ENCODE data around the gene ITLN1. TPM values are rescaled to one million over a fixed set of nuclear protein-coding genes. Genes with fewer than 3 reads are reported as not detected.
"Not testable (repeated sequence)": the region's sequence is repeated elsewhere in the genome, so short reads cannot be mapped to it uniquely, and the experiment has no call there.

ITLN1 gene
- total and polyA plus RNA-seq, 5 donors from 2014 or later, result not detected

- not testable (repeated sequence) for DNase-seq; H3K36me3 ChIP-seq (ENCODE audit: control insufficient read depth, insufficient read depth, low read length); H3K27ac Mint-ChIP-seq; H3K9me3 Mint-ChIP-seq; ATAC-seq (ENCODE audit: low read depth in 2 of 2); H3K4me3 ChIP-seq (ENCODE audit: low read depth, low read length); H3K27me3 ChIP-seq (ENCODE audit: control insufficient read depth, insufficient read depth, low read length); H3K27me3 Mint-ChIP-seq; H3K9me3 ChIP-seq (ENCODE audit: control insufficient read depth in 2 of 2, low read length in 2 of 2); H3K4me1 ChIP-seq (ENCODE audit: control insufficient read depth, insufficient read depth, low read length, poor library complexity, severe bottlenecking); H3K4me3 Mint-ChIP-seq; H3K36me3 Mint-ChIP-seq; H3K27ac ChIP-seq (ENCODE audit: insufficient read depth, low read length, poor library complexity, severe bottlenecking)
- peaks cover 6 to 31% (median 19%) of the 10 kb centered on the region in 4 donors for H3K4me1 Mint-ChIP-seq
These were observed 3.7 kb downstream of the ITLN1 start for GRCh38 chr1:160881264-160881663.

- H3K27me3 Mint-ChIP-seq, result peaks cover 6% of the 10 kb centered on the region
- peak overlapping the region in 1 of 3 donors; percentile 32 for H3K27ac Mint-ChIP-seq
These were observed 4.8 kb downstream of the ITLN1 start for GRCh38 chr1:160880216-160880615.

GRCh38 chr1:160879056-160879455 lies 5.9 kb downstream of the ITLN1 start:
- H3K27me3 Mint-ChIP-seq, result peaks cover 5% of the 10 kb centered on the region
- H3K4me1 Mint-ChIP-seq, result peaks cover 6 to 36% (median 18%) of the 10 kb centered on the region in 4 donors
- ATAC-seq (ENCODE audit: low read depth in 2 of 2) (peak; percentile 54 to 60), DNase-seq (peak in 2 of 3 donors; percentile 30 to 75)
- no peaks in the 10 kb centered on the region for H3K36me3 Mint-ChIP-seq
- no peaks in the 10 kb centered on the region for H3K36me3 ChIP-seq (ENCODE audit: control insufficient read depth, insufficient read depth, low read length)
- H3K4me3 Mint-ChIP-seq, result peak overlapping the region in 1 of 4 donors; percentile 76
- no peaks in the 10 kb centered on the region for H3K9me3 Mint-ChIP-seq
- H3K9me3 ChIP-seq (ENCODE audit: control insufficient read depth in 2 of 2, low read length in 2 of 2), result no peaks in the 10 kb centered on the region
- H3K4me3 ChIP-seq (ENCODE audit: low read depth, low read length), result peak overlapping the region; percentile 31
- H3K27ac Mint-ChIP-seq, result peak overlapping the region; percentile 84 to 91 (median 87)
- H3K4me1 ChIP-seq (ENCODE audit: control insufficient read depth, insufficient read depth, low read length, poor library complexity, severe bottlenecking), result peaks cover 7% of the 10 kb centered on the region
- no peak overlapping the region for H3K27ac ChIP-seq (ENCODE audit: insufficient read depth, low read length, poor library complexity, severe bottlenecking)
- no peaks in the 10 kb centered on the region for H3K27me3 ChIP-seq (ENCODE audit: control insufficient read depth, insufficient read depth, low read length)

More at GRCh38 chr1:160880216-160880615, 4.8 kb downstream of the ITLN1 start:
- H3K4me3 ChIP-seq (ENCODE audit: low read depth, low read length), result no peak overlapping the region
- peaks cover 7% of the 10 kb centered on the region for H3K4me1 ChIP-seq (ENCODE audit: control insufficient read depth, insufficient read depth, low read length, poor library complexity, severe bottlenecking)
- Mint-ChIP-seq H3K4me1 (peaks cover 6 to 32% (median 19%) of the 10 kb centered on the region in 4 donors), H3K36me3 (no peaks in the 10 kb centered on the region), H3K9me3 (no peaks in the 10 kb centered on the region), H3K4me3 (no peak overlapping the region)
- H3K27ac ChIP-seq (ENCODE audit: insufficient read depth, low read length, poor library complexity, severe bottlenecking), result no peak overlapping the region
- DNase-seq (no peak), ATAC-seq (ENCODE audit: low read depth in 2 of 2) (no peak)
- no peaks in the 10 kb centered on the region for H3K36me3 ChIP-seq (ENCODE audit: control insufficient read depth, insufficient read depth, low read length)
- H3K27me3 ChIP-seq (ENCODE audit: control insufficient read depth, insufficient read depth, low read length), result no peaks in the 10 kb centered on the region
- H3K9me3 ChIP-seq (ENCODE audit: control insufficient read depth in 2 of 2, low read length in 2 of 2), result no peaks in the 10 kb centered on the region

GRCh38 chr1:160877221-160877620 lies 7.8 kb downstream of the ITLN1 start:
- no peaks in the 10 kb centered on the region for H3K36me3 Mint-ChIP-seq
- ATAC-seq (ENCODE audit: low read depth in 2 of 2) (peak; percentile 45 to 50), DNase-seq (peak in 2 of 3 donors; percentile 42 to 59)
- peaks cover 7% of the 10 kb centered on the region for H3K4me1 ChIP-seq (ENCODE audit: control insufficient read depth, insufficient read depth, low read length, poor library complexity, severe bottlenecking)
- H3K4me1 Mint-ChIP-seq, result peaks cover 6 to 36% (median 18%) of the 10 kb centered on the region in 4 donors
- H3K9me3 Mint-ChIP-seq, result no peaks in the 10 kb centered on the region
- H3K36me3 ChIP-seq (ENCODE audit: control insufficient read depth, insufficient read depth, low read length), result no peaks in the 10 kb centered on the region
- H3K27ac ChIP-seq (ENCODE audit: insufficient read depth, low read length, poor library complexity, severe bottlenecking), result no peak overlapping the region
- H3K4me3 Mint-ChIP-seq, result peak overlapping the region in 1 of 4 donors; percentile 3
- H3K4me3 ChIP-seq (ENCODE audit: low read depth, low read length), result no peak overlapping the region
- peak overlapping the region in 1 of 3 donors; percentile 5 for H3K27ac Mint-ChIP-seq
- no peaks in the 10 kb centered on the region for H3K27me3 Mint-ChIP-seq
- no peaks in the 10 kb centered on the region for H3K27me3 ChIP-seq (ENCODE audit: control insufficient read depth, insufficient read depth, low read length)
- no peaks in the 10 kb centered on the region for H3K9me3 ChIP-seq (ENCODE audit: control insufficient read depth in 2 of 2, low read length in 2 of 2)

GRCh38 chr1:160876311-160876710 lies 8.7 kb downstream of the ITLN1 start:
- Mint-ChIP-seq H3K9me3 (no peaks in the 10 kb centered on the region), H3K4me1 (peaks cover 6 to 36% (median 18%) of the 10 kb centered on the region in 4 donors), H3K27me3 (peaks cover 3% of the 10 kb centered on the region), H3K4me3 (no peak overlapping the region), H3K36me3 (no peaks in the 10 kb centered on the region), H3K27ac (peak overlapping the region in 1 of 3 donors; percentile 26)
- Histone ChIP-seq H3K4me1 (ENCODE audit: control insufficient read depth, insufficient read depth, low read length, poor library complexity, severe bottlenecking) (peaks cover 7% of the 10 kb centered on the region), H3K36me3 (ENCODE audit: control insufficient read depth, insufficient read depth, low read length) (no peaks in the 10 kb centered on the region), H3K4me3 (ENCODE audit: low read depth, low read length) (no peak overlapping the region), H3K9me3 (ENCODE audit: control insufficient read depth in 2 of 2, low read length in 2 of 2) (no peaks in the 10 kb centered on the region), H3K27ac (ENCODE audit: insufficient read depth, low read length, poor library complexity, severe bottlenecking) (no peak overlapping the region), H3K27me3 (ENCODE audit: control insufficient read depth, insufficient read depth, low read length) (no peaks in the 10 kb centered on the region)
- ATAC-seq (ENCODE audit: low read depth in 2 of 2) (no peak), DNase-seq (no peak)

- H3K4me3 ChIP-seq (ENCODE audit: low read depth, low read length); H3K9me3 Mint-ChIP-seq; DNase-seq; H3K4me1 ChIP-seq (ENCODE audit: control insufficient read depth, insufficient read depth, low read length, poor library complexity, severe bottlenecking); H3K36me3 Mint-ChIP-seq; H3K4me3 Mint-ChIP-seq; H3K9me3 ChIP-seq (ENCODE audit: control insufficient read depth in 2 of 2, low read length in 2 of 2); H3K27ac ChIP-seq (ENCODE audit: insufficient read depth, low read length, poor library complexity, severe bottlenecking); H3K27ac Mint-ChIP-seq; H3K27me3 Mint-ChIP-seq; H3K27me3 ChIP-seq (ENCODE audit: control insufficient read depth, insufficient read depth, low read length); H3K36me3 ChIP-seq (ENCODE audit: control insufficient read depth, insufficient read depth, low read length); ATAC-seq (ENCODE audit: low read depth in 2 of 2): not testable (repeated sequence)
- peaks cover 6 to 36% (median 18%) of the 10 kb centered on the region in 4 donors for H3K4me1 Mint-ChIP-seq
These were observed 9.4 kb downstream of the ITLN1 start for GRCh38 chr1:160875591-160875990.

GRCh38 chr1:160874935-160875334 lies 10.0 kb downstream of the ITLN1 start:
- Mint-ChIP-seq H3K9me3 (no peaks in the 10 kb centered on the region), H3K4me1 (peaks cover 6 to 36% (median 15%) of the 10 kb centered on the region in 4 donors), H3K27ac (no peak overlapping the region), H3K36me3 (peaks cover 3% of the 10 kb centered on the region), H3K27me3 (peaks cover 6% of the 10 kb centered on the region), H3K4me3 (no peak overlapping the region)
- H3K4me1 ChIP-seq (ENCODE audit: control insufficient read depth, insufficient read depth, low read length, poor library complexity, severe bottlenecking), result peaks cover 7% of the 10 kb centered on the region
- H3K9me3 ChIP-seq (ENCODE audit: control insufficient read depth in 2 of 2, low read length in 2 of 2), result no peaks in the 10 kb centered on the region
- no peaks in the 10 kb centered on the region for H3K27me3 ChIP-seq (ENCODE audit: control insufficient read depth, insufficient read depth, low read length)
- ATAC-seq (ENCODE audit: low read depth in 2 of 2) (peak in 1 of 2 donors; percentile 40), DNase-seq (no peak)
- no peak overlapping the region for H3K27ac ChIP-seq (ENCODE audit: insufficient read depth, low read length, poor library complexity, severe bottlenecking)
- no peak overlapping the region for H3K4me3 ChIP-seq (ENCODE audit: low read depth, low read length)
- no peaks in the 10 kb centered on the region for H3K36me3 ChIP-seq (ENCODE audit: control insufficient read depth, insufficient read depth, low read length)

- no peaks in the 10 kb centered on the region for H3K4me1 ChIP-seq (ENCODE audit: control insufficient read depth, insufficient read depth, low read length, poor library complexity, severe bottlenecking)
- no peak overlapping the region for H3K4me3 ChIP-seq (ENCODE audit: low read depth, low read length)
- ATAC-seq (ENCODE audit: low read depth in 2 of 2) (no peak), DNase-seq (no peak)
- H3K27ac ChIP-seq (ENCODE audit: insufficient read depth, low read length, poor library complexity, severe bottlenecking), result no peak overlapping the region
- no peaks in the 10 kb centered on the region for H3K9me3 Mint-ChIP-seq
- H3K36me3 Mint-ChIP-seq, result peaks cover 4% of the 10 kb centered on the region
- no peaks in the 10 kb centered on the region for H3K9me3 ChIP-seq (ENCODE audit: control insufficient read depth in 2 of 2, low read length in 2 of 2)
- no peaks in the 10 kb centered on the region for H3K4me1 Mint-ChIP-seq
- no peak overlapping the region for H3K4me3 Mint-ChIP-seq
- no peaks in the 10 kb centered on the region for H3K27me3 ChIP-seq (ENCODE audit: control insufficient read depth, insufficient read depth, low read length)
- peak overlapping the region in 1 of 3 donors; percentile 40 for H3K27ac Mint-ChIP-seq
- peaks cover 6% of the 10 kb centered on the region for H3K27me3 Mint-ChIP-seq
- no peaks in the 10 kb centered on the region for H3K36me3 ChIP-seq (ENCODE audit: control insufficient read depth, insufficient read depth, low read length)
These were observed 16.8 kb downstream of the ITLN1 start for GRCh38 chr1:160868141-160868540.
